WTC11 (cell line): Measurements from ENCODE around the gene MSH2. TPM values are rescaled to one million over a fixed set of nuclear protein-coding genes. Genes with fewer than 3 reads are reported as not detected.

Experiments
- ATAC-seq: fragments of 200-7000 bp; cut with Tn5 transposase; 2 replicates; pipeline ENCODE4 v1.10.0; 2021; ENCODE audit warnings: mild to moderate bottlenecking, moderate library complexity
- CTCF ChIA-PET: fragments of 300-600 bp; sonication (Branson Sonifier 250); formaldehyde crosslinking; loops from one replicate; lab custom pipeline; 2021; ENCODE audit warnings: antibody characterized with exemption; lab: Charles Lee
- POLR2A ChIA-PET: fragments of 350-600 bp; sonication (Branson Sonifier 250); formaldehyde crosslinking; loops from one replicate; lab custom pipeline; 2021; ENCODE audit warnings: antibody characterized with exemption; lab: Charles Lee
- DNase-seq: peaks from one replicate; pipeline ENCODE4 v3.0.0; 2021; ENCODE audit warnings: low spot score
- H3K27ac Mint-ChIP-seq: 2 replicates; pipeline ENCODE4 v1.8.0; 2021; ENCODE audit warnings: mixed read lengths
- H3K27me3 Mint-ChIP-seq: 2 replicates; pipeline ENCODE4 v1.8.0; 2021; ENCODE audit warnings: low read depth, mild to moderate bottlenecking, moderate library complexity, mixed read lengths
- H3K36me3 Mint-ChIP-seq: 2 replicates; pipeline ENCODE4 v1.8.0; 2021; ENCODE audit warnings: mixed read lengths
- H3K4me1 Mint-ChIP-seq: 2 replicates; pipeline ENCODE4 v1.8.0; 2022; ENCODE audit warnings: mixed read lengths
- H3K4me3 Mint-ChIP-seq: 2 replicates; pipeline ENCODE4 v1.8.0; 2021; ENCODE audit warnings: mild to moderate bottlenecking, moderate library complexity, mixed read lengths
- H3K9me3 Mint-ChIP-seq: 2 replicates; pipeline ENCODE4 v1.8.0; 2021; ENCODE audit warnings: mixed read lengths
- ATF1 ChIP-seq: sonication (generic); formaldehyde crosslinking; IDR thresholded peaks from 2 replicates; pipeline ENCODE4 v1.8.1; 2023; ENCODE audit warnings: mild to moderate bottlenecking, moderate library complexity, missing genetic modification reagents
- CREM ChIP-seq: sonication (generic); formaldehyde crosslinking; IDR thresholded peaks from 2 replicates; pipeline ENCODE4 v1.8.1; 2022; ENCODE audit warnings: mild to moderate bottlenecking, missing genetic modification reagents, moderate library complexity
- FOXJ3 ChIP-seq: sonication (generic); formaldehyde crosslinking; IDR thresholded peaks from 2 replicates; pipeline ENCODE4 v1.9.0; 2021; ENCODE audit warnings: missing genetic modification reagents, mild to moderate bottlenecking, borderline replicate concordance
- GRHL2 ChIP-seq: fragments of 250-450 bp; sonication (Bioruptor Pico); IDR thresholded peaks from 2 replicates; pipeline ENCODE4 v1.8.0; 2022; ENCODE audit warnings: mild to moderate bottlenecking, moderate library complexity; ENCODE audit not compliant: insufficient replicate concordance, severe bottlenecking
- GTF2I ChIP-seq: fragments of 250-450 bp; sonication (Bioruptor Pico); conservative IDR thresholded peaks from 2 replicates; pipeline ENCODE4 v1.4.0; 2021; ENCODE audit warnings: mild to moderate bottlenecking
- HMGA2 ChIP-seq: fragments of 250-450 bp; sonication (Bioruptor Pico); IDR thresholded peaks from 2 replicates; pipeline ENCODE4 v1.4.0; 2021; ENCODE audit warnings: mild to moderate bottlenecking, moderate library complexity
- IRF2 ChIP-seq: sonication (generic); formaldehyde crosslinking; IDR thresholded peaks from 2 replicates; pipeline ENCODE4 v1.8.0; 2022; ENCODE audit warnings: low read depth, missing genetic modification reagents, borderline replicate concordance
- MYBL2 ChIP-seq: sonication (generic); formaldehyde crosslinking; IDR thresholded peaks from 2 replicates; pipeline ENCODE4 v1.8.1; 2023; ENCODE audit warnings: mild to moderate bottlenecking, moderate library complexity, missing genetic modification reagents
- NFATC4 ChIP-seq: fragments of 250-450 bp; sonication (Bioruptor Pico); IDR thresholded peaks from 2 replicates; pipeline ENCODE4 v1.9.0; 2021; ENCODE audit warnings: mild to moderate bottlenecking
- NR1H2 ChIP-seq: sonication (generic); formaldehyde crosslinking; IDR thresholded peaks from 2 replicates; pipeline ENCODE4 v1.9.0; 2021; ENCODE audit warnings: mild to moderate bottlenecking, moderate library complexity, missing genetic modification reagents
- OVOL2 ChIP-seq: fragments of 250-450 bp; sonication (Bioruptor Pico); IDR thresholded peaks from 2 replicates; pipeline ENCODE4 v1.9.0; 2021; ENCODE audit warnings: mild to moderate bottlenecking, borderline replicate concordance
- RELA ChIP-seq: sonication (generic); formaldehyde crosslinking; IDR thresholded peaks from 2 replicates; pipeline ENCODE4 v1.8.1; 2022; ENCODE audit warnings: missing genetic modification reagents, mild to moderate bottlenecking, borderline replicate concordance
- TEAD4 ChIP-seq: sonication (generic); formaldehyde crosslinking; IDR thresholded peaks from 2 replicates; pipeline ENCODE4 v1.8.0; 2022; ENCODE audit warnings: mild to moderate bottlenecking, missing genetic modification reagents
- ZBTB21 ChIP-seq: sonication (generic); formaldehyde crosslinking; IDR thresholded peaks from 2 replicates; pipeline ENCODE4 v1.8.1; 2023; ENCODE audit warnings: mild to moderate bottlenecking, missing genetic modification reagents, borderline replicate concordance
- ZNF396 ChIP-seq: fragments of 250-450 bp; sonication (Bioruptor Pico); IDR thresholded peaks from 2 replicates; pipeline ENCODE4 v1.8.0; 2021; ENCODE audit warnings: mild to moderate bottlenecking, moderate library complexity, borderline replicate concordance
- total RNA-seq: library from RNA; stranded (reverse); gene quantifications from 3 replicates; pipeline ENCODE4 v1.2.3, GENCODE V29; 2021
- TF ChIP-seq, protein P1 (sequence below): sonication (generic); formaldehyde crosslinking; IDR thresholded peaks from 2 replicates; pipeline ENCODE4 v1.8.1; 2022; ENCODE audit warnings: mild to moderate bottlenecking, moderate library complexity, missing genetic modification reagents
- TF ChIP-seq, protein P2 (sequence below): sonication (generic); formaldehyde crosslinking; IDR thresholded peaks from 2 replicates; pipeline ENCODE4 v1.8.0; 2022; ENCODE audit warnings: missing genetic modification reagents
- TF ChIP-seq, protein P3 (sequence below): sonication (generic); formaldehyde crosslinking; IDR thresholded peaks from 2 replicates; pipeline ENCODE4 v1.8.1; 2022; ENCODE audit warnings: low read depth, missing genetic modification reagents, borderline replicate concordance
- TF ChIP-seq, protein P4 (sequence below): sonication (generic); formaldehyde crosslinking; IDR thresholded peaks from 2 replicates; pipeline ENCODE4 v1.8.0; 2023; ENCODE audit warnings: mild to moderate bottlenecking, missing genetic modification reagents

The MSH2 gene
- total RNA-seq, 1 experiment from 2014 or later: 244 TPM

DNA sequence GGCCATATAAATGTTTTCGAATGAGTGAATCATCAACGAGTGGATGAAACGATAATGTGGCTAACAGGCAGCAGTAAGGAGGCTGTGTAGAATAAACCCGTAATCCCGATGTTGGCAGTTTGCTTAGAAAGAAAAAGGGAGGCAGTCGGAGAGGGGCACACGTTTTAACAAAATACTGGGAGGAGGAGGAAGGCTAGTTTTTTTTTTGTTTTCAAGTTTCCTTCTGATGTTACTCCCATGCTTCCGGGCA lies 476 bp upstream of the MSH2 start:
- no peak for DNase-seq
- ATAC-seq: no peak
- TF ChIP-seq, protein P1, sequence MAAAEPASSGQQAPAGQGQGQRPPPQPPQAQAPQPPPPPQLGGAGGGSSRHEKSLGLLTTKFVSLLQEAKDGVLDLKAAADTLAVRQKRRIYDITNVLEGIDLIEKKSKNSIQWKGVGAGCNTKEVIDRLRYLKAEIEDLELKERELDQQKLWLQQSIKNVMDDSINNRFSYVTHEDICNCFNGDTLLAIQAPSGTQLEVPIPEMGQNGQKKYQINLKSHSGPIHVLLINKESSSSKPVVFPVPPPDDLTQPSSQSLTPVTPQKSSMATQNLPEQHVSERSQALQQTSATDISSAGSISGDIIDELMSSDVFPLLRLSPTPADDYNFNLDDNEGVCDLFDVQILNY (CRISPR knock-in tag): no peak
- TF ChIP-seq ZBTB21 (CRISPR knock-in tag): no peak
- TF ChIP-seq GRHL2 (CRISPR knock-in tag): no peak
- no peak for TF ChIP-seq CREM
- 0 out of 2 replicates have a peak, but pooled peaks have one; percentile 16 for TF ChIP-seq TEAD4 (CRISPR knock-in tag)
- TF ChIP-seq HMGA2: no peak
- peak overlapping the region; percentile 91 for H3K4me3 Mint-ChIP-seq
- peaks cover 27% of the 10 kb centered on the region for H3K36me3 Mint-ChIP-seq
- CTCF ChIA-PET: interaction anchor here (0.6 to 2.6 kb wide), 10 partner anchors 13 to 381 kb away, joined by 3 to 34 read pairs (median 6); partner anchors contain the start of gene MSH6
- peak overlapping the region; percentile 100 for H3K27ac Mint-ChIP-seq
- H3K4me1 Mint-ChIP-seq: peaks cover 39% of the 10 kb centered on the region
- H3K9me3 Mint-ChIP-seq: peaks cover 10% of the 10 kb centered on the region
- POLR2A ChIA-PET: interaction anchor here (0.7 to 2.1 kb wide), 5 partner anchors 11 to 87 kb away, joined by 3 to 17 read pairs (median 5); no protein-coding TSS in a partner anchor
- H3K27me3 Mint-ChIP-seq: no peaks in the 10 kb centered on the region

DNA sequence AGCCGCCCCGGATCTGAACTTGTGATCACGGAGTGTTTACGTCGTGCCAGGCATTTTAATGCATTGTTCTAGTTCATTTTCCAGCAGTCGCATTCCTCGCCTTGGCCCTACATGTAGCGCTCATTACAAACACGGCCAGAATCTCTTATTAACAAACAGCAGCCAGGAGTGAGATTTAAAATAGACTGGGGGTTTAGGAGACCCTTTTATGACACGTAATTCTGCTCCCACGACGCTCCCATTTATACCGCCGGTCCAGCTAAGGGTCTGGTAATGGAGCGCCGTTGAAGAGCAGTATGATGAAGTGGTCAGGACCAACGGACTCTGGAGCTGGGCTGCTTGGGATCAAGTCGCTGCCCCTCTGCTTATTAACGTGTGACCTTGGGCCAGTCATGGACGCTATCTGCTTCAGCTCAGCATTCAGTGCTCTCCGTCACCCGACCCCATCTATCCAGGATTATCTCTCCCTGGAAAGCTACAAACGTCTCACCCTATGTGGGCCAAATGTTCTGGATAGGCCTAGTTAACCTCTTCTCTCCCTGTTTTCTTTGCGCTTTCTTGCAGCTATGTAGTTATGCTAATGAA lies 745 bp downstream of the MSH2 start:
- Mint-ChIP-seq H3K27me3 (no peaks in the 10 kb centered on the region), H3K9me3 (peaks cover 13% of the 10 kb centered on the region), H3K36me3 (peaks cover 39% of the 10 kb centered on the region), H3K27ac (peak overlapping the region; percentile 96), H3K4me1 (peaks cover 47% of the 10 kb centered on the region), H3K4me3 (peak overlapping the region; percentile 91)
- CTCF ChIA-PET: interaction anchor here (0.5 to 2.6 kb wide), 6 partner anchors 15 to 380 kb away, joined by 3 to 34 read pairs (median 6); partner anchors contain the start of gene MSH6
- no peak for ATAC-seq
- POLR2A ChIA-PET: interaction anchor here (0.6 to 2.1 kb wide), 3 partner anchors 12 to 68 kb away, joined by 6 to 17 read pairs (median 15); no protein-coding TSS in a partner anchor
- DNase-seq: no peak
- TF ChIP-seq IRF2 (CRISPR knock-in tag): no peak
- no peak for TF ChIP-seq NFATC4 (CRISPR knock-in tag)
- TF ChIP-seq ZNF396 (CRISPR knock-in tag): no peak
- TF ChIP-seq, protein P2, sequence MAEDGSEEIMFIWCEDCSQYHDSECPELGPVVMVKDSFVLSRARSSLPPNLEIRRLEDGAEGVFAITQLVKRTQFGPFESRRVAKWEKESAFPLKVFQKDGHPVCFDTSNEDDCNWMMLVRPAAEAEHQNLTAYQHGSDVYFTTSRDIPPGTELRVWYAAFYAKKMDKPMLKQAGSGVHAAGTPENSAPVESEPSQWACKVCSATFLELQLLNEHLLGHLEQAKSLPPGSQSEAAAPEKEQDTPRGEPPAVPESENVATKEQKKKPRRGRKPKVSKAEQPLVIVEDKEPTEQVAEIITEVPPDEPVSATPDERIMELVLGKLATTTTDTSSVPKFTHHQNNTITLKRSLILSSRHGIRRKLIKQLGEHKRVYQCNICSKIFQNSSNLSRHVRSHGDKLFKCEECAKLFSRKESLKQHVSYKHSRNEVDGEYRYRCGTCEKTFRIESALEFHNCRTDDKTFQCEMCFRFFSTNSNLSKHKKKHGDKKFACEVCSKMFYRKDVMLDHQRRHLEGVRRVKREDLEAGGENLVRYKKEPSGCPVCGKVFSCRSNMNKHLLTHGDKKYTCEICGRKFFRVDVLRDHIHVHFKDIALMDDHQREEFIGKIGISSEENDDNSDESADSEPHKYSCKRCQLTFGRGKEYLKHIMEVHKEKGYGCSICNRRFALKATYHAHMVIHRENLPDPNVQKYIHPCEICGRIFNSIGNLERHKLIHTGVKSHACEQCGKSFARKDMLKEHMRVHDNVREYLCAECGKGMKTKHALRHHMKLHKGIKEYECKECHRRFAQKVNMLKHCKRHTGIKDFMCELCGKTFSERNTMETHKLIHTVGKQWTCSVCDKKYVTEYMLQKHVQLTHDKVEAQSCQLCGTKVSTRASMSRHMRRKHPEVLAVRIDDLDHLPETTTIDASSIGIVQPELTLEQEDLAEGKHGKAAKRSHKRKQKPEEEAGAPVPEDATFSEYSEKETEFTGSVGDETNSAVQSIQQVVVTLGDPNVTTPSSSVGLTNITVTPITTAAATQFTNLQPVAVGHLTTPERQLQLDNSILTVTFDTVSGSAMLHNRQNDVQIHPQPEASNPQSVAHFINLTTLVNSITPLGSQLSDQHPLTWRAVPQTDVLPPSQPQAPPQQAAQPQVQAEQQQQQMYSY (CRISPR knock-in tag): no peak
- TF ChIP-seq, protein P3, sequence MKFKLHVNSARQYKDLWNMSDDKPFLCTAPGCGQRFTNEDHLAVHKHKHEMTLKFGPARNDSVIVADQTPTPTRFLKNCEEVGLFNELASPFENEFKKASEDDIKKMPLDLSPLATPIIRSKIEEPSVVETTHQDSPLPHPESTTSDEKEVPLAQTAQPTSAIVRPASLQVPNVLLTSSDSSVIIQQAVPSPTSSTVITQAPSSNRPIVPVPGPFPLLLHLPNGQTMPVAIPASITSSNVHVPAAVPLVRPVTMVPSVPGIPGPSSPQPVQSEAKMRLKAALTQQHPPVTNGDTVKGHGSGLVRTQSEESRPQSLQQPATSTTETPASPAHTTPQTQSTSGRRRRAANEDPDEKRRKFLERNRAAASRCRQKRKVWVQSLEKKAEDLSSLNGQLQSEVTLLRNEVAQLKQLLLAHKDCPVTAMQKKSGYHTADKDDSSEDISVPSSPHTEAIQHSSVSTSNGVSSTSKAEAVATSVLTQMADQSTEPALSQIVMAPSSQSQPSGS: no peak
- 0 out of 2 replicates have a peak, but pooled peaks have one; percentile 27 for TF ChIP-seq GTF2I (CRISPR knock-in tag)
- TF ChIP-seq OVOL2 (CRISPR knock-in tag): no peak

DNA sequence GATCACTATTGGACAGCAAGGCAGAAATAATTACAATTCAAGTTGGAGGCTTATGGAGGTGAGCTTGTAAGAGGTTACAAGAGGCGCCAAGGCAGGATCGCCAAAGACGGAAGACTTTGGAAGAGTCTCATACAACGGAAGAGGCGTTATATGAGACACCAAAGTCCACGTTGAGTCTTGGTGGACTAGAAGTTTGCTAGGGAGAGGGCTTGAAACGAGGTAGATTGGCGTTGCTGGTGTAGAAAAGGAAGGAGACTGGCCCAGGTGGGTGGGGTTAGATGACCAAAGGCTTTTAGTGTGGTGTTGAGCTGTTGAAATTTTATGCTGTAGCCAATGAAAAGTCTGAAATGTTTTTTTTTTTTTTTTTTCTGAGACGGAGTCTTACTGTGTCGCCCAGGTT lies 1.4 kb downstream of the MSH2 start:
- ChIA-PET POLR2A (interaction anchor here (2.1 kb wide), 1 partner anchor 59 kb away, joined by 17 read pairs; no protein-coding TSS in a partner anchor), CTCF (interaction anchor here (0.5 to 2.6 kb wide), 3 partner anchors 16 to 81 kb away, joined by 3 to 34 read pairs (median 4); no protein-coding TSS in a partner anchor)
- Mint-ChIP-seq H3K4me3 (peak overlapping the region; percentile 91), H3K27me3 (no peaks in the 10 kb centered on the region), H3K27ac (peak overlapping the region; percentile 96), H3K36me3 (peaks cover 41% of the 10 kb centered on the region), H3K4me1 (peaks cover 47% of the 10 kb centered on the region), H3K9me3 (peaks cover 13% of the 10 kb centered on the region)
- no peak for DNase-seq
- no peak for ATAC-seq
- TF ChIP-seq FOXJ3 (CRISPR knock-in tag) (no peak), RELA (CRISPR knock-in tag) (no peak), NFATC4 (CRISPR knock-in tag) (no peak), NR1H2 (no peak), ATF1 (CRISPR knock-in tag) (no peak), MYBL2 (CRISPR knock-in tag) (no peak)
- TF ChIP-seq, protein P4, sequence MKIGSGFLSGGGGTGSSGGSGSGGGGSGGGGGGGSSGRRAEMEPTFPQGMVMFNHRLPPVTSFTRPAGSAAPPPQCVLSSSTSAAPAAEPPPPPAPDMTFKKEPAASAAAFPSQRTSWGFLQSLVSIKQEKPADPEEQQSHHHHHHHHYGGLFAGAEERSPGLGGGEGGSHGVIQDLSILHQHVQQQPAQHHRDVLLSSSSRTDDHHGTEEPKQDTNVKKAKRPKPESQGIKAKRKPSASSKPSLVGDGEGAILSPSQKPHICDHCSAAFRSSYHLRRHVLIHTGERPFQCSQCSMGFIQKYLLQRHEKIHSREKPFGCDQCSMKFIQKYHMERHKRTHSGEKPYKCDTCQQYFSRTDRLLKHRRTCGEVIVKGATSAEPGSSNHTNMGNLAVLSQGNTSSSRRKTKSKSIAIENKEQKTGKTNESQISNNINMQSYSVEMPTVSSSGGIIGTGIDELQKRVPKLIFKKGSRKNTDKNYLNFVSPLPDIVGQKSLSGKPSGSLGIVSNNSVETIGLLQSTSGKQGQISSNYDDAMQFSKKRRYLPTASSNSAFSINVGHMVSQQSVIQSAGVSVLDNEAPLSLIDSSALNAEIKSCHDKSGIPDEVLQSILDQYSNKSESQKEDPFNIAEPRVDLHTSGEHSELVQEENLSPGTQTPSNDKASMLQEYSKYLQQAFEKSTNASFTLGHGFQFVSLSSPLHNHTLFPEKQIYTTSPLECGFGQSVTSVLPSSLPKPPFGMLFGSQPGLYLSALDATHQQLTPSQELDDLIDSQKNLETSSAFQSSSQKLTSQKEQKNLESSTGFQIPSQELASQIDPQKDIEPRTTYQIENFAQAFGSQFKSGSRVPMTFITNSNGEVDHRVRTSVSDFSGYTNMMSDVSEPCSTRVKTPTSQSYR (CRISPR knock-in tag): no peak
- TF ChIP-seq, protein P2 (CRISPR knock-in tag): no peak
